PC-3 (cell line): ENCODE measurements around the gene RND2. TPM values are rescaled to one million over a fixed set of nuclear protein-coding genes. Genes with fewer than 3 reads are reported as not detected.
"Not testable (repeated sequence)": the region's sequence is repeated elsewhere in the genome, so short reads cannot be mapped to it uniquely, and the experiment has no call there.

Experiments
- ATAC-seq: fragments of 200-7000 bp; cut with Tn5 transposase; 2 replicates; pipeline ENCODE4 v1.9.1; 2020; ENCODE audit warnings: mild to moderate bottlenecking, moderate library complexity
- BruUV-seq: library from RNA; stranded (reverse); fragments of 400-500 nt; replicated peaks from 2 replicates; lab custom pipeline; 2021; lab: Mats Ljungman, UMichigan
- CTCF ChIA-PET: fragments of 300-600 bp; sonication (Branson Sonifier 250); formaldehyde crosslinking; loops from one replicate; lab custom pipeline; 2022; ENCODE audit warnings: antibody characterized with exemption; lab: Charles Lee
- POLR2A ChIA-PET: fragments of 300-600 bp; sonication (Branson Sonifier 250); formaldehyde crosslinking; loops from one replicate; lab custom pipeline; 2022; ENCODE audit warnings: antibody characterized with exemption; ENCODE audit not compliant: unreplicated experiment; lab: Charles Lee
- DNase-seq: peaks from one replicate; pipeline ENCODE4 v3.0.0-alpha.2; 2015
- H2AFZ ChIP-seq: fragments of 300-600 bp; sonication (generic); 2 replicates; pipeline ENCODE4 v1.6.0; 2016; ENCODE audit warnings: antibody characterized with exemption, low read length
- H3F3A ChIP-seq: fragments of 300-600 bp; sonication (generic); one replicate; pipeline ENCODE4 v1.6.0; 2017; ENCODE audit warnings: antibody characterized with exemption, low read length, control low read depth, mild to moderate bottlenecking; ENCODE audit not compliant: unreplicated experiment
- H3K27ac ChIP-seq: fragments of 300-600 bp; sonication (generic); 2 replicates; pipeline ENCODE4 v1.5.1; 2016; ENCODE audit warnings: mild to moderate bottlenecking, low read length
- H3K27me3 ChIP-seq: fragments of 300-600 bp; sonication (generic); 2 replicates; pipeline ENCODE4 v1.6.1; 2016; ENCODE audit warnings: low read length, mixed read lengths
- H3K36me3 ChIP-seq: fragments of 300-600 bp; sonication (generic); 2 replicates; pipeline ENCODE4 v1.6.1; 2016; ENCODE audit warnings: low read depth, mixed run types, low read length, mixed read lengths
- H3K4me1 ChIP-seq: fragments of 300-600 bp; sonication (generic); 2 replicates; pipeline ENCODE4 v1.5.1; 2016; ENCODE audit warnings: low read length; ENCODE audit not compliant: insufficient read depth
- H3K4me2 ChIP-seq: fragments of 300-600 bp; sonication (generic); 2 replicates; pipeline ENCODE4 v1.6.0; 2016; ENCODE audit warnings: low read length
- H3K4me3 ChIP-seq: fragments of 300-600 bp; sonication (generic); 2 replicates; pipeline ENCODE4 v1.5.1; 2016; ENCODE audit warnings: mild to moderate bottlenecking, low read length, mixed read lengths
- H3K79me2 ChIP-seq: fragments of 300-600 bp; sonication (generic); 2 replicates; pipeline ENCODE4 v1.6.1; 2017; ENCODE audit warnings: low read length, mixed read lengths
- H3K9ac ChIP-seq: fragments of 300-600 bp; sonication (generic); 2 replicates; pipeline ENCODE4 v1.6.0; 2016; ENCODE audit warnings: mild to moderate bottlenecking, low read length
- H3K9me2 ChIP-seq: fragments of 300-600 bp; sonication (generic); replicated peaks from 2 replicates; pipeline ENCODE4 v1.6.1; 2016; ENCODE audit warnings: mixed run types, low read length, mixed read lengths
- H3K9me3 ChIP-seq: fragments of 300-600 bp; sonication (generic); 2 replicates; pipeline ENCODE4 v1.6.1; 2016; ENCODE audit warnings: low read length, mixed read lengths
- H4K20me1 ChIP-seq: fragments of 300-600 bp; sonication (generic); 2 replicates; pipeline ENCODE4 v1.6.1; 2016; ENCODE audit warnings: low read length, mixed read lengths
- CTCF ChIP-seq: fragments of 300-600 bp; sonication (generic); conservative IDR thresholded peaks from 2 replicates; pipeline ENCODE4 v1.5.1; 2017; ENCODE audit warnings: antibody characterized with exemption, low read depth, mild to moderate bottlenecking, low read length
- EZH2 ChIP-seq: fragments of 300-600 bp; sonication (generic); IDR thresholded peaks from one replicate; pipeline ENCODE4 v1.6.1; 2017; ENCODE audit warnings: antibody characterized with exemption, mild to moderate bottlenecking, low read length; ENCODE audit not compliant: unreplicated experiment
- EZH2phosphoT487 ChIP-seq: fragments of 300-600 bp; sonication (generic); IDR thresholded peaks from 2 replicates; pipeline ENCODE4 v1.6.1; 2018; ENCODE audit warnings: mild to moderate bottlenecking, antibody characterized with exemption, low read length, borderline replicate concordance
- intact Hi-C: fragments of 100-400 bp; cut with micrococcal nuclease; formaldehyde crosslinking; loops from 2 replicates; pipeline ENCODE4 v1.9.0; 2023
- total RNA-seq: library from RNA; depleted of rRNA; stranded (reverse); fragments of >200 nt; gene quantifications from 2 replicates; pipeline ENCODE4 v1.2.3, GENCODE V29; 2014

Gene RND2
- total RNA-seq, 1 experiment from 2014 or later, result 0.29 TPM

GRCh38 chr17:42989726-42990652 lies 35.0 kb upstream of the RND2 start:
- POLR2A ChIA-PET, result no interaction called here
- H3K9me3 ChIP-seq, result no peaks in the 10 kb centered on the region
- BruUV-seq, result TSS peak; percentile 20
- H3K27ac ChIP-seq, result peak overlapping the region; percentile 94
- intact Hi-C loops, result no loop called here
- TF ChIP-seq EZH2 (no peak), EZH2phosphoT487 (no peak), CTCF (no peak)
- peaks cover 22% of the 10 kb centered on the region for H3F3A ChIP-seq
- DNase-seq (peak; percentile 90), ATAC-seq (peak; percentile 84)
- H3K4me1 ChIP-seq, result peaks cover 33% of the 10 kb centered on the region
- H3K79me2 ChIP-seq, result peaks cover 19% of the 10 kb centered on the region
- H3K4me3 ChIP-seq, result peak overlapping the region; percentile 36; the same call in 1 of the 2 replicates
- H3K9me2 ChIP-seq, result no peaks in the 10 kb centered on the region
- H3K36me3 ChIP-seq, result peaks cover 42% of the 10 kb centered on the region
- CTCF ChIA-PET, result no interaction called here
- H3K27me3 ChIP-seq, result no peaks in the 10 kb centered on the region
- H3K4me2 ChIP-seq, result peak overlapping the region; percentile 72
- peak overlapping the region; percentile 60 for H3K9ac ChIP-seq
- no peak overlapping the region for H2AFZ ChIP-seq
- H4K20me1 ChIP-seq, result no peaks in the 10 kb centered on the region

- TF ChIP-seq CTCF, result no peak
- no peak for TF ChIP-seq EZH2phosphoT487
- TF ChIP-seq EZH2, result no peak
- ChIA-PET CTCF (no interaction called here), POLR2A (no interaction called here)
- no TSS peak for BruUV-seq
- Histone ChIP-seq H4K20me1 (no peaks in the 10 kb centered on the region), H3K27ac (peak overlapping the region; percentile 94), H3K9me3 (no peaks in the 10 kb centered on the region), H3K9me2 (no peaks in the 10 kb centered on the region), H3F3A (peaks cover 22% of the 10 kb centered on the region), H3K27me3 (no peaks in the 10 kb centered on the region), H2AFZ (no peak overlapping the region), H3K4me1 (peaks cover 33% of the 10 kb centered on the region), H3K36me3 (peaks cover 42% of the 10 kb centered on the region), H3K4me2 (peak overlapping the region; percentile 72), H3K4me3 (no peak overlapping the region), H3K9ac (peak overlapping the region; percentile 60; the same call in 1 of the 2 replicates), H3K79me2 (peaks cover 7% of the 10 kb centered on the region)
- intact Hi-C loops, result no loop called here
- DNase-seq (no peak), ATAC-seq (no peak)
These were observed 33.6 kb upstream of the RND2 start for GRCh38 chr17:42991471-42991870.

GRCh38 chr17:42992872-42993271 lies 32.2 kb upstream of the RND2 start:
- Histone ChIP-seq H3K79me2 (peaks cover 7% of the 10 kb centered on the region; the same call in 1 of the 2 replicates), H3F3A (peaks cover 22% of the 10 kb centered on the region), H2AFZ (no peak overlapping the region), H3K27ac (no peak overlapping the region), H3K9ac (no peak overlapping the region), H3K27me3 (no peaks in the 10 kb centered on the region), H3K9me3 (no peaks in the 10 kb centered on the region), H3K36me3 (peaks cover 36% of the 10 kb centered on the region), H3K4me1 (peaks cover 39% of the 10 kb centered on the region), H3K9me2 (no peaks in the 10 kb centered on the region), H3K4me2 (no peak overlapping the region), H3K4me3 (no peak overlapping the region), H4K20me1 (no peaks in the 10 kb centered on the region)
- TF ChIP-seq EZH2 (no peak), CTCF (no peak), EZH2phosphoT487 (no peak)
- CTCF ChIA-PET, result no interaction called here
- no peak for DNase-seq
- BruUV-seq, result no TSS peak
- no peak for ATAC-seq
- POLR2A ChIA-PET, result no interaction called here
- intact Hi-C loops, result no loop called here

GRCh38 chr17:42993913-42994312 lies 31.1 kb upstream of the RND2 start:
- H3K9ac ChIP-seq, H3K4me2 ChIP-seq, H3K27me3 ChIP-seq, ATAC-seq, H2AFZ ChIP-seq, intact Hi-C loops, CTCF ChIA-PET, H3K4me3 ChIP-seq, H3K9me3 ChIP-seq, H3K27ac ChIP-seq, DNase-seq, BruUV-seq, H3K9me2 ChIP-seq, H4K20me1 ChIP-seq, POLR2A ChIA-PET: not testable (repeated sequence)
- Histone ChIP-seq H3F3A (peaks cover 19% of the 10 kb centered on the region), H3K36me3 (peaks cover 29% of the 10 kb centered on the region), H3K79me2 (peaks cover 13% of the 10 kb centered on the region), H3K4me1 (peaks cover 33% of the 10 kb centered on the region)
